NCI-H510A treated with DMSO at 0.1 percent for 48 hours (cell line): ENCODE measurements around the gene ITCH.
"Not testable (repeated sequence)": the region's sequence is repeated elsewhere in the genome, so short reads cannot be mapped to it uniquely, and the experiment has no call there.

Source experiments
- DNase-seq: peaks from one replicate; lab custom pipeline; 2025; lab: John Stamatoyannopoulos, UW

ITCH gene

DNA sequence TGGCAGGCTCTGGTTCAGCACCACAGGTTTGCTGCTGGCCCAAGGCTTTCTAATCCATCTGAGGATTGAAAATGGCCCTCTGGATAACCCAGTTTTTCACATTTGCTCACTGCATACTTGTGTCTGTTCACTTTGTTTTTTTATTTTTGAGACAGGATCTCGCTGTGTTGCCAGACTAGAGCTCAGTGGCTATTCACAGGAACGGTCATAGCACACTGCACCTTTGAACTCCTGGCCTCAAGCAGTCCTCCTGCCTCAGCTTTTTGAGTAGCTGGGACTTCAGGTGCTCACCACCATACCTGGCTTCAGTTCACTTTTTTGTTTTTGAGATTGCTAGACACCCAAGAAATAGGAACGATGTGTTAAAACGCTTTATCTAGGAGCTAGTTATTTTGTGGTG lies 57.9 kb downstream of the ITCH start:
- no peak for DNase-seq

DNA sequence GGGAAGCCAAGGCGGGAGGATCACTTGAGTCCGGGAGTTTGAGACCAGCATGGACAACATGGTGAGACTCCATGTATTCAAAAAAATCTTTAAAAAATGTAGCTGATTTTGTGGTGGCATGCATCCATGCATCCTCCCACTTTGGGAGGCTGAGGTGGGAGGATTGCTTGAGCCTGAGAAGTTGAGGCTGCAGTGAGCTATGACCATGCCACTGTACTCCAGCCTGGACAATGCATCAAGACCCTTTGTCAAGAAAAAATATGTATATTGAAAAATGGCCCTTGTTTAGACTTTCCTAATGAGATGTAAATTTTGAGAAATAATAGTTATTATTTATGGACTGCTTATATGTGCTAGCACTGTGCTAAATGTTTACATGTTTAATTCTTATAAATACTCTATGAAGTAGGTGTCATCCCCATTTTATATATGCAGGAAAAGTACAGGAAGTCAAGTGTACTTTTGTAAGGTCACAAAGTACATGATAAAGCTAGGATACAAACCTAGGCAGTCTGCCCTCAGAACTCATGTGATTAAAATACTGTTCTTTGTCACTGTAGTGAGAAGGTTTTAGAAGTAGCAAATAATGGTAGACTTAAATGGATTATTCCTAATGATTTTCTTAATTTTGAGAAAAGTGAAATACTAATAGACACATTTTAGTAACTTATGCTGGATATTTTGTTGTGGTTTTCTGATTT lies 58.8 kb downstream of the ITCH start:
- DNase-seq = no peak

DNA sequence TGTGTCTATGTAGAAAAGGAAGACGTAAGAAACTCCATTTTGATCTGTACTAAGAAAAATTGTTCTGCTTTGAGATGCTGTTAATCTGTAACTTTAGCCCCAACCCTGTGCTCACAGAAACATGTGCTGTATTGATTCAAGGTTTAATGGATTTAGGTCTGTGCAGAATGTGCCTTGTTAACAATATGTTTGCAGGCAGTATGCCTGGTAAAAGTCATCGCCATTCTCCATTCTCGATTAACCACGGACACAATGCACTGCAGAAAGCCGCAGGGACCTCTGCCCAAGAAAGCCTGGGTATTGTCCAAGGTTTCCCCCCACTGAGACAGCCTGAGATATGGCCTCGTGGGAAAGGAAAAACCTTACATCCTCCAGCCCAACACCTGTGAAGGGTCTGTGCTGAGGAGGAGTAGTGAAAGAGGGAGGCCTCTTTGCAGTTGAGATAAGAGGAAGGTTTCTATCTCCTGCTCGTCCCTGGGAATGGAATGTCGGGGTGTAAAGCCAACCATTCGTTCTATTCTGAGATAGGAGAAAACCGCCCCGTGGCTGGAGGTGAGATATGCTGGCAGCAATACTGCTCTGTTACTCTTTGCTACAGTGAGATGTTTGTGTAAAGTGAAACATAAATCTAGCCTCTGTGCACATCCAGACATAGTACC lies 62.1 kb downstream of the ITCH start:
- not testable (repeated sequence) for DNase-seq

DNA sequence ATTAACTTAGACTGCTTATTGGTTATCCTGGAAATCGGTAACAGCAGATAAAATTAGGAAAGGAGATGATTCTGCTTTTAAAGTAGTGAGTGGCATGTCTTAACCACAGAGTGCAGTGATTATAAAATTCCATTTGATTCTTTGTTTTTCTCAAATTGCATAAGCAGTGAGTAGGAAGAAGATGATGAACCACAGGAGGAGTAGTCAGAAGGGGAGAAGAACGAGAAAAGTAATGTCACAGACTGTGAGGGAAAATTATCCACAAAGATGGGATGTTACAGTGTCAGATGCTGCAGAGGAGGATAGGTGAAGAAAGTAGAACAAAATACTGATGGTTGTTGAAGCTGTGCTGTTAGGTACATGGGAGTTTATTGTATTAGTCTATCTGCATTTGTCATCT lies 63.0 kb downstream of the ITCH start:
- no peak for DNase-seq

DNA sequence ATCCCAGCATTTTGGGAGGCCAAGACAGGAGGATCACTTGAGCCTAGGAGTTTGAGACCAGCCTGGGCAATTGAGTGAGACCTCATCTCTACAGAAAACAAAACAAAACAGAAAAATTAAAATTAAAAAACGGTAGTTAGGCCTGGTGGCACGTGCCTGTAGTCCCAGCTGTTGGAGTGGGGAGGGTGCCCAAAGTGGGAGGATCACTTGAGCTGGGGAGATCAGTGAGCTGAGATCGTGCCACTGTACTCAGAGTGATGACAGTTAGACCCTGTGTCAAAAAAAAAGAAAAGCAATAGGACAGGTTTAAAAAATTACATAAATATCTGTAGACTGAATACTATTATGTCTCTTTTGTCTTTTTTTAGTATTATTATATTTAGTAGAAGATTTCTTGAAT lies 64.3 kb downstream of the ITCH start:
- no peak for DNase-seq

DNA sequence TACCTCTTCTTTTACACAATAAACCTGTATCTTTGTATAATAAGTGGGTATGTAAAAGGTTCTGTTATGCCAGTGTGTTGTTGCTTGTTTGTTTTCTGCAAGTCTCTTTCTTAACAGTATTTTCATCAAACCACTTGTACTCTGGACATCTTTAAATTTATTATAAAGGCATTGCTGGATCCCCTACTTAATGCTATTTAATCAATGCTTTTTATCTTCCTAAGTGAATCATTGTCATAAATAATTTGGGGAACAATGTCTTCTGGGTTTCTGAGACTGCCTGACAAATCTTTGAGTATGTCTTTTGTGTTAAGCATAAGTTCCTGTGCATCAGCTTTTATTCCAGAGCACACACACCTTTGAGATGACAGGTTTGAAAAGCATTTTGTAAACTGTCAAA lies 64.7 kb downstream of the ITCH start:
- DNase-seq = no peak

DNA sequence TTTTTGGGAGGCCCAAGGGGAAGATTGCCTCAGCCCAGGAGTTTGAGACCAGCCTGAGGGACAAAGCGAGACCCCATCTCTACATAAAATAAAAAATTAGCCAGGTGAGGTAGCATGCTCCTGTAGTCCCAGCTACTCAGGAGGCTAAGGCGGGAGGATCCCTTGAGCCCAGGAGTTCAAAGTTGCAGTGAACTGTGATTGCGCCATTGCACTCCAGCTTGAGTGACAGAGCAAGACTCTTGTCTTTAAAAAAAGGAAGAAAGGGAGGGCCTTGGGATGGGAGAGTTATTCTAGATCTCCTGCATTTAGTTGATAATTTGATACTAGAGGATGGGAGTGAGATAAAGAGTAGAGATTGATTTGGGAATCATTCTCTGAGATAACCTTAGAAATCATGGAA lies 68.1 kb downstream of the ITCH start:
- no peak for DNase-seq

DNA sequence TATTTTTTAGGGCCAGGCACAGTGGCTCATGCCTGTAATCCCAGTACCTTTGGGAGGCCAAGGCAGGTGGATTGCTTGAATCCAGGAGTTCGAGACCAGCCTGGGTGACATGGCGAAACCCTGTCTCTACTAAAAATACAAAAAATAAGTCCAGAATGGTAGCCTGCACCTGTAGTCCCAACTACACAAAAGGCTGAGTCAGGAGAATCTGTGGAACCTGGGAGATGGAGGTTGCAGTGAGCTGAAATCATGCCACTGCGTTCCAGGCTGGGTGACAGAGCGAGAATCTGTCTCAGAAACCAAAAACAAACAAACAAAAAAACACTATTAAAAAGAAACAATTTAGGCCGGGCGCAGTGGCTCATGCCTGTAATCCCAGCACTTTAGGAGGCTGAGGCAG lies 69.6 kb downstream of the ITCH start:
- not testable (repeated sequence) for DNase-seq

DNA sequence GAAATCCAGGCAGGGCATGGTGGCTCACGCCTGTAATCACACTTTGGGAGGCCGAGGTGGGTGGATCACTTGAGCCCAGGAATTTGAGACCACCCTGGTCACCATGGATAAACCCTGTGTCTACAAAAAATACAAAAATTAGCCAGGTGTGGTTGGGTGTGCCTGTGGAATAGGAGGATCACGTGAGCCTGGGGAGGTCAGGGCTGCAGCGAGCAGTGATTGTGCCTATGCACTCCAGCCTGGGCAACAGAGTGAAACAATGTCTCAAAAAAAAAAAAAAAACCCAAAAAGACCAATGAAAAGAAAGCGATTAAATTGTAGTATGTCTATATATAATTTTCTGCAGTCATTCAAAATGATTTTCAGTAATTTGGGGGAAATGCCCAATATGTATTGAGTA lies 70.3 kb downstream of the ITCH start:
- no peak for DNase-seq

DNA sequence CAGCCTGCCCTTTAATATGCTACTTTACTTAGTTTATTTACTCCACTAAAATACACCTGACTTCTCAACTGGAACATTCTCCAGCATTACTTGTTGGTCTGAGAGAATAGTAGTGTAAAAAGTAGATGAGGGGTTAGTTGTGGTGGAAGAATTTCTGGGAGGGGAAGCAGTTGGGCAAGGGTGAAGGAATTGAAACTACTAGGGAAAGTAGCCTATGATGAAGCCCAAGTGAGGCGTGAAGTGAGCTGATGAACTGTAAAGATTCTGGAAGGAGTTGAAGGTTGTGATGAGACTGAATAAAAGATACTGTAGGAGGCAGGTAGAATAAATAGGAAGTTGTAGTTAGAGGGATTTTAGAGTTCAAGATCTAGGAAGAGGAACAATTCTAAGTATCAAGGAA lies 72.5 kb downstream of the ITCH start:
- DNase-seq = no peak

DNA sequence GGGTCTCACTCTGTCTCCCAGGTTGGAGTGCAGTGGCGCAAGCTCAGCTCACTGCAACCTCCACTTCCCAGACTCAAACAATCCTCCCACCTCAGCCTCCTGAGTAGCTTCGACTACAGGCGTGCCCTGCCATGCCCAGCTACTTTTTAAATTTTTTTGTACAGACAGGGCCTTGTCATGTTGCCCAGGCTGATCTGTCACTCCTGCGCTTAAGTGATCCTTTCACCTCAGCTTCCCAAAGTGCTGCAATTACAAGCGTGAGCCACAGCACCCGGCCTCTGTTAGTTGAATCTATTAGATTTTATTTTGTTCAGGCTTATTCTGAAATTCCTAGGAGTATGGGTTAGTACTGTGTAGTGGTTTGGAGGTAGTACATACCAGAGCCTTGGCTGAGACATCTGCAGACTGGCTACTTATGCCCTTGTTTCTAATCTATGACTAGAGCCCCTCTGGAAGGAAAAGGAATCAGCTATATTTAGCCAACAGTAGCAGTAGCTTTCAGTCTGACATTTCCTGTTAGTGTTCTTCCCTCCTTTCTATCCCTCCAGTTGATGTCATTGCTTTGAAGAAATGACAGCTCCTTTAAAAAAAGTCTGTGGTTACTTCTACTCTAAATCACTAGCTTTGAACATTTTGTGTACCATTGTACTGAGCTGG lies 74.4 kb downstream of the ITCH start:
- DNase-seq = no peak

DNA sequence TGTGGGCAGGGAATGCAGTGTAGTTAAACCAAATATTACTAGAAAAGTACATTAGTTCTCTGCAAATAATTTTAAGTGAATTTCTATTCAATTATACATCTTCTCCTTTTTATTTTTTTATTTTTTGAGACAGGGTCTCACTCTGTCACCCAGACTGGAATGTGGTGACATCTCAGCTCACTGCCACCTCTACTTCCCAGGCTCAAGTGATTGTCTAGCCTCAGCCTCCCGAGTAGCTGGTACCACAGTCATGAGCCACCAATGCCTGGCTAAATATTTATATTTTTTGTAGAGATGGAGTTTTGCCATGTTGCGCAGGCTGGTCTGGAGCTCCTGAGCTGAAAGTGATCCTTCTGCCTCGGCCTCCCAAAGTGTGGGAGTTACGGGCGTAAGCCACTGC lies 76.1 kb downstream of the ITCH start:
- DNase-seq = no peak

DNA sequence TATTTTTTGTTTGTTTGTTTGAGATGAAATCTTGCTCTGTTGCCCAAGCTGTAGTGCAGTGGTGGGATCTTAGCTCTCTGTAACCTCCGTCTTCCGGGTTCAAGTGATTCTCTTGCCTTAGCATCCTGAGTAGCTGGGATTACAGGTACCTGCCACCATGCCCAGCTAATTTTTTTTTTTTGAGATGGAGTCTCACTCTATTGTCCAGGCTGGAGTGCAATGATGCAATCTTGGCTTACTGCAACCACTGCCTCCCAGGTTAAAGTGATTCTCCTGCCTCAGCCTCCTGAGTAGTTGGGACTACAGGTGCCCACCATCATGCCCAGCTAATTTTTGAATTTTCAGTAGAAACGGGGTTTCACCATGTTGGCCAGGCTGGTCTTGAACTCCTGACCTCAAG lies 78.3 kb downstream of the ITCH start:
- DNase-seq = not testable (repeated sequence)

DNA sequence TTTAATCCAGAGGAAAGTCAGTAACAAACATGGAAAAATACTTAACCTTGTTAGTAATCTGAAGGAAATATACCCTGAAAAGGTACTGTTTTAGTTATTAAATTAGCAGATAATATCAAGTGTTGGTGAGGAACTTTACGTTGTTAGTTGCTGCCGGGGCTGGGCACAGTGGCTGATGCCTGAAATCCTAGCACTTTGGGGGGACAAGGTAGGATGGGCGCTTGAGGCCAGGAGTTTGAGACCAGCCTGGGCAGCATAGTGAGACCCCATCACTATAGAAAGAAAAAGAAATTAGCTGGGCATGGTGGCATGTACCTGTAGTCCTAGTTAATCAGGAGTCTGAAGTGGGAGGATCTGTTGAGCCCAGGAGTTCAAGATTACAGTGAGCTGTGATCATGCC lies 80.5 kb downstream of the ITCH start:
- no peak for DNase-seq

DNA sequence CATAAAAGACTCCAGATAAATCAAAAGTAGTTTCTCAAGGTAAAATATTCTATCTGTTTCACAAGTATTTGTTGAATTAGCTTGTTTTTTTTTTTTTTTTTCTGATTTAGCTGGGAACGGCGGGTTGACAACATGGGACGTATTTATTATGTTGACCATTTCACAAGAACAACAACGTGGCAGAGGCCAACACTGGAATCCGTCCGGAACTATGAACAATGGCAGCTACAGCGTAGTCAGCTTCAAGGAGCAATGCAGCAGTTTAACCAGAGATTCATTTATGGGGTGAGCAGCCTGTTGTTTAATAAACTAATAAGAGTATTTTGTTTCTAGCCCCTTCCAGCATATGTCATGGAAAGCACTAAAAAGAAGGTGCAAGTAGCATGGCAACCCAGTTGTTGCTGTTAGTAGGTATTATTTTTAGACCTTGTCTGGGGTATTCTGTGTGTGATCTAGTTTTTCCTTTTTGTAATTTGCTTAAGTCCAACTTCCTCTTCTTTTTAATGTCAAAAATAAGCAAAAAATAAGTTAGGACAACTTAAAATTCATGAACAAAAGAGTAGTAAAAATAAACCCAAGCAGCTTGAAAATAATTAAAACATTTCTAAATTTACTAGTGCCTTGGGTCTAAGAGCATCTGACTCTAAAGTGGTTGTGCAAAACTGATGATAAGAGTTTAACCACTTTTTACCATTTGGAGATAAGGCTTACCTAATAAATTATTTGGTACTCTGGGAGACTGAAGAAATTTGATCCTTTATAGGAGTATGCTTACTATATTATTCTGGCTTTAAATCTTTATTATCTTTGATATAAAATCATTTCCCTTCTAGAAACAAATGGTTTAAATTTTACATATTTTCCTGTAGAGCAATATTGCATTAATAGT lies 82.3 kb downstream of the ITCH start:
- no peak for DNase-seq

DNA sequence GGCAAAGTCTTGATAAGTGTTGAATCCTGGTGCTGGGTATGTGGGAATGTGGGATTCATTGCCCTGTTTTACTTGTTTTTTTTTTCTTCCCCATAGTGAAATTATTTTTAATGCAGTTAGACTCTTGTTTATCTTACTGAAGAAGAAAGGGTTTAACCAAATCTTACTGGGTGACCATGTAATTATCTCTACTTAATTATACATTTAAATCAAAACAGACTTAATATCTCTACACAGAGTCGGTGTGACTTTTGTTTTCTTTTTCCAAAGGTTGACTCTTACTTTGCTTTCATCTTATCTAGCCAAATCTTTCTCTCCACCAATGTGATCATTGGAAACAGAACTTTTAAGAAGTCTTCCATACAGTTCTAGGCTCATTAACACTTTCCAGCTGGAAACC lies 85.4 kb downstream of the ITCH start:
- no peak for DNase-seq

DNA sequence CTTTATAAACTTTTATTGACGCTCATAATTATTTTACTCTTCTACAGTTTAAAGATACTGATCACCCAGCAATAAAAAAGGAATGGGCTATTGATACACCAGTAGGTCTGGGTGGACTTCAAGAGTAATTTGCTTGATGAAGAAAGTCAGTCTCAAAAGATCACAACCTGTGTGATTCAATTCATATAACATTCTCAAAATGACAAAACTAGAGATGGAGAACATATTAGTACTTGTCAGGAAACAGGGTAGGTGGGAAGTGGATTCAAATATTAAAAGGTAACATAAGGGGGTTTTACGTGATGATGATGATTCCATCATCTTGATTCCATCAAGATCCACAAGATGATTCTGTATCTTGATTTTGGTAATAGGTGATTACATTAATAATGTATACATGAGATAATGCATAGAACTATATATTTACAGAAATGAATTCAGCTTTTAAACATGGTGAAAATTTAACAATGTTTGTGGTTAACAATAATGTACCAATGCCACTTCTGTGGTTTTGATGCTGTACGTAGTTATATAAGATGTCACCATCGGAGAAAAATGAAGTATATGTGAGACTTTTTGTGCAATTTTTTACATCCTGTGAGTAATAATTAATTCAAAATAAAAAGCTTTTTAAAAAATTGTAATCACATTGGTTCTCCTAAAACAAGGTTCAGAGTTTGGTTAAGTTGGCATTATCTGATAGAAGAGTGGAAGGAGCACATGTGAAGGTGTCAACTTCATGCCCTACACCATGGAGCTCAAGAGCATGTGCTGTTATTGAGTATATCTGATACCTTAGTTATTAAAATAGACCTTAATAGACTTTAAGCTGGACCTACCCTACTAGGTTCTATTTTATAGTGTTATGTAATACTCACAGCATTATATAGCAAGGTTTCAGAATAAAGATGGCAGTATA lies 86.9 kb downstream of the ITCH start:
- DNase-seq = no peak

DNA sequence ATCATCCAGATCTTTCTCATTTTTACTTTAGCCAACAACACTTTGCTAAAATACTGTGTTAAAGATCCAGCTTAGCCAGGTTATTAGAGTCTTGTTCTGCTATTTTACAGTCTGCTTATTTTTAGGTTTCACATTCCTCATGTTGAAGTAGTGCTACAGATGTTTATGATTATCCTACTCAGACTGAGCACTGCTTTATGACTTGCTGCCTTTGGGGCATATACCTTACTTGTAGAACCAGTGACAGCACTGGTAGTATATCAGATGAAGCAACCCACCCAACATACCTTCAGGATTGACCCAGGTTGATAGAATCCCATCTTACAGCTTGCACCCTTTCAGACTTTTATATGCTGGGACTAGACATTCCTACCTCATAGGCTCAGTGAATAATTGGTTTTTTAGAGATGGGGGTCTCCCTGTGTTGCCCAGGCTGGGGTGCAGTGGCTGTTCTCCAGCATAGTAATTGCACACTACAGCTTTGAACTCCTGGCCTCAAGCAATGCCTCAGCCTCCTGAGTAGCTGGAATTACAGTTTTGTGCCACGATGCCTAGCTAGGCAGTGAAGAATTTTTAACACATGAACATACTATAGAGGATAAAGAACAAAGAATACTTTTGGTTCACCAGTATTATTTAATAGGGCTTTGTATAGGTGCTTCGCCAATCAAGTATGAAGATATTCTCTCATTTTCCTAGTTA lies 89.4 kb downstream of the ITCH start:
- DNase-seq = no peak

DNA sequence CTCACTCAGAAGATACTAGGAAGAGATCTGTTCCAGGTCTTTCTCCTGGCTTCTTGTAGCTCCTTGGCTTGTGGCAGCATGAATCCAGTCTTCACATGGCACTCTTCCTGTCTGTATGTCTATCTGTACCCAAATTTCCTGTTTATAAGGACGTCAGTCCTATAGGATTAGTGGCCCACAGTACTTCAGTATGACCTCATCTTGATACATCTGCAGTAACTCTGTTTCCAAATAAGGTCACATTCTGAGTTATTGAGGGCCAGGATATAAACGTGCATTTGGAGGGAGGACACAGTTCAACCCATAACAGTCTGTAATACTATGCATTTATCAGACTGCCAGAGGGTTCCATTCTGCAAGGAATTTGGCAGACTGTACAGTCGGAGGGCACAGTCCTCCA lies 95.6 kb downstream of the ITCH start:
- no peak for DNase-seq

DNA sequence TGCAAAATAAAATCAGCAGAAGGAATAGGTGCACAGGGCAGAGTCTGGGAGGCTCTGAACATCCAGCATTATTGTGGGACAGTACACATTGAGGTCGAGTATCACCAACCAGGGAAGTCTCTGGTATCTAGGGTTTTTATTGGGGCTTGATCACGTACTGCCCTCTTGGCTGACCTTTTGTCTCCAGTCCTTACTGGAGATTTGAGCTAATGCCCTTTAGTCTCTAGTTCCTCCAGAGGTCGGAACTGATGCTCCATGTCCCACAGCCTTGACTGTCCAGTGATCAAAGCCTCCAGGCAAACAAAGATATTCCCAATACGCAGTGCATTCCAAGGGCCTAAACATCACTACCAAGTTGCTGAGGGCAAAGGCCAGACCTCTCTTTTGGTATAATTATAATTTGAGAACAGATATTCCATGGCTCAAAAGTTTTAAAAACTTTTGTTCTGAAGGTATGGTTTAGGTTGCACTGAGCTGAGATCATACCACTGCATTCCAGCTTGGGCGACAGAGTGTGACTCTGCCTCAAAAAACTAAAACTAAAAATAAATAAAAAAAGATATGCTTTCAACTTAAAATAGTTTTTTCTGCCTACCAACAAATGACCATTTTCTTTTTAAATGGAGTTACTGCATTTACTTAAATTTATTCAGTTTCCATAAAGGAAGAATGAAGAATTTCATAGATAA lies 96.3 kb downstream of the ITCH start:
- no peak for DNase-seq
